GM10248 (cell line): ENCODE results near the gene OGFR.

Source experiments
- CTCF ChIA-PET: fragments of 300-600 bp; sonication (Branson Sonifier 250); formaldehyde crosslinking; extraction: SDS; loops from one replicate; lab custom pipeline; 2021; ENCODE audit warnings: antibody characterized with exemption; lab: Yijun Ruan, JAX
- POLR2A ChIA-PET: fragments of 350-650 bp; sonication (Branson Sonifier 250); formaldehyde crosslinking; extraction: SDS; loops from one replicate; lab custom pipeline; 2020; ENCODE audit warnings: antibody characterized with exemption; lab: Yijun Ruan, JAX
- DNase-seq: peaks from one replicate; pipeline ENCODE4 v3.0.0; 2012; ENCODE audit errors: extremely low spot score
- CTCF ChIP-seq: IDR thresholded peaks from 2 replicates; pipeline ENCODE4 v1.5.1; 2012; ENCODE audit warnings: mild to moderate bottlenecking, low read depth; ENCODE audit errors: extremely low read depth, missing control alignments, control extremely low read depth

OGFR gene

GRCh38 chr20:62838128-62838891 lies 33.7 kb downstream of the OGFR start:
- no peak for DNase-seq
- POLR2A ChIA-PET = no interaction called here

GRCh38 chr20:62839261-62839660 lies 34.6 kb downstream of the OGFR start:
- CTCF ChIA-PET = interaction anchor here (1.2 to 1.5 kb wide), 2 partner anchors 8 to 69 kb away, joined by 3 read pairs; no protein-coding TSS in a partner anchor
- no peak for DNase-seq
- no peak for TF ChIP-seq CTCF
- POLR2A ChIA-PET = no interaction called here

More at GRCh38 chr20:62838128-62838891, 33.7 kb downstream of the OGFR start:
- no peak for TF ChIP-seq CTCF
- CTCF ChIA-PET = interaction anchor here (1.2 to 2.8 kb wide), 4 partner anchors 9 to 134 kb away, joined by 3 to 8 read pairs (median 3); no protein-coding TSS in a partner anchor

- no peak for TF ChIP-seq CTCF
- CTCF ChIA-PET = no interaction called here
- POLR2A ChIA-PET = no interaction called here
- DNase-seq = no peak
These were observed 35.2 kb downstream of the OGFR start for GRCh38 chr20:62839816-62840215.

GRCh38 chr20:62840244-62841197 lies 35.9 kb downstream of the OGFR start:
- DNase-seq = no peak
- POLR2A ChIA-PET = interaction anchor here (0.6 kb wide), 1 partner anchor 8 kb away, joined by 3 read pairs; no protein-coding TSS in a partner anchor
- CTCF ChIA-PET = no interaction called here
- TF ChIP-seq CTCF = no peak

- POLR2A ChIA-PET = no interaction called here
- CTCF ChIA-PET = interaction anchor here (0.8 to 1.3 kb wide), 4 partner anchors 9 to 19 kb away, joined by 3 to 7 read pairs (median 4); no protein-coding TSS in a partner anchor
- no peak for TF ChIP-seq CTCF
- no peak for DNase-seq
These were observed 37.1 kb downstream of the OGFR start for GRCh38 chr20:62841705-62842212.

- ChIA-PET CTCF (no interaction called here), POLR2A (no interaction called here)
- TF ChIP-seq CTCF = no peak
- no peak for DNase-seq
These were observed 39.0 kb downstream of the OGFR start for GRCh38 chr20:62843656-62844055.
